ENCODE measurements around the gene TBL2.
"Not testable (repeated sequence)": the region's sequence is repeated elsewhere in the genome, so short reads cannot be mapped to it uniquely, and the experiment has no call there.

- not testable (repeated sequence) for TF ChIP-seq CTCF (IDR thresholded peaks at IDR 0.05); POLR2A (IDR thresholded peaks at IDR 0.05); POLR2AphosphoS5 (IDR thresholded peaks at IDR 0.05; ENCODE audit: insufficient read depth in 1 of 2, low read depth in 1 of 2)
These were observed 2.6 kb upstream of the TBL2 start for GRCh38 chr7:73581006-73581405.
